ENCODE data around the gene OSBPL2. TPM values are rescaled to one million over a fixed set of nuclear protein-coding genes. Genes with fewer than 3 reads are reported as not detected.

The OSBPL2 gene
- total and polyA plus RNA-seq, 2 experiments from 2014 or later, result 22.2 to 27.9 TPM

GRCh38 chr20:62211769-62212288 is 26.5 kb upstream of the OSBPL2 start:
- DNase-seq, result no peak
- Histone ChIP-seq H3F3A (ENCODE audit: insufficient read depth) (no peaks in the 10 kb centered on the region), H3K79me2 (ENCODE audit: insufficient read depth) (no peaks in the 10 kb centered on the region), H3K9me2 (ENCODE audit: insufficient read depth) (no peaks in the 10 kb centered on the region), H3K9me3 (ENCODE audit: low read depth) (no peaks in the 10 kb centered on the region), H3K27ac (no peak overlapping the region), H3K36me3 (ENCODE audit: low read depth) (no peaks in the 10 kb centered on the region), H3K9ac (no peak overlapping the region), H3K4me1 (ENCODE audit: insufficient read depth) (no peaks in the 10 kb centered on the region), H3K4me3 (no peak overlapping the region), H3K27me3 (replicated peaks; ENCODE audit: insufficient read depth) (no peaks in the 10 kb centered on the region; the same call in 1 of the 2 replicates), H2AFZ (no peak overlapping the region), H4K20me1 (ENCODE audit: insufficient read depth) (no peaks in the 10 kb centered on the region), H3K4me2 (ENCODE audit: unreplicated experiment) (no peak overlapping the region)
- 35 to 37% methylated on average over 8 of the region's 9 CpGs for WGBS, 2 experiments (ENCODE audit: low coverage in 1 of 2, low lambda C conversion rate in 2 of 2, missing lambda C conversion rate in 2 of 2)
- in situ Hi-C loops (cut with MboI), result no loop called here
- no peak for TF ChIP-seq EZH2 (IDR thresholded peaks at IDR 0.05; ENCODE audit: insufficient read depth, poor library complexity, severe bottlenecking)
- TF ChIP-seq EZH2phosphoT487 (IDR thresholded peaks at IDR 0.05; ENCODE audit: insufficient read depth, low read depth), result no peak

GRCh38 chr20:62212299-62212698 is 26.0 kb upstream of the OSBPL2 start:
- no peak for TF ChIP-seq EZH2phosphoT487 (IDR thresholded peaks at IDR 0.05; ENCODE audit: insufficient read depth, low read depth)
- no peak for TF ChIP-seq EZH2 (IDR thresholded peaks at IDR 0.05; ENCODE audit: insufficient read depth, poor library complexity, severe bottlenecking)
- no peaks in the 10 kb centered on the region for H3F3A ChIP-seq (ENCODE audit: insufficient read depth)
- in situ Hi-C loops (cut with MboI), result no loop called here

DNA sequence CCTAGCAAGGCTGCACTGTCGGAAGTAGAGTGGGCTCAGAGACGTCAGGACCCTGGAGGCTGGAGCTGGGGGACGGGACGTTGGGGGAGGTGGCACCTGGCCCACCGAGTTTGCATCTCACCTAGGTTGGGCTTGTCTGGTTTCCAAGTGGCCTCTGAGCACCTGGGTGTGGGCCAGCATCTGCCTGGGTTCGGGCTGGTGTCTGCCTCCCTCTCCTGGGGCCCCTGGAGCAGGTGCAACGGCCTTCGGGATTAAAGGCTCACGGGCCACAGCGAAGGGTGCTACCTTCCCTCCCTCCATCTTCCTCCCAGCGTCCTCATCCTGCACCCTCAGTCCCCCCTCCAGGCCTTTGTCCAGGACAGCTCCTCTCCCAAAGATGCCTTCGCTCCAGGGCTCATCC is 24.3 kb upstream of the OSBPL2 start:
- H3F3A ChIP-seq (ENCODE audit: insufficient read depth), result no peaks in the 10 kb centered on the region
- H3K4me2 ChIP-seq (ENCODE audit: unreplicated experiment), result no peak overlapping the region
- no peak overlapping the region for H3K27ac ChIP-seq
- H2AFZ ChIP-seq, result no peak overlapping the region
- peaks cover 13% of the 10 kb centered on the region for H3K27me3 ChIP-seq (replicated peaks; ENCODE audit: insufficient read depth)
- H4K20me1 ChIP-seq (ENCODE audit: insufficient read depth), result no peaks in the 10 kb centered on the region
- no peaks in the 10 kb centered on the region for H3K9me3 ChIP-seq (ENCODE audit: low read depth)
- H3K4me3 ChIP-seq, result no peak overlapping the region
- WGBS, 2 experiments (ENCODE audit: low coverage in 1 of 2, low lambda C conversion rate in 2 of 2, missing lambda C conversion rate in 2 of 2), result 34 to 43% methylated on average over 11 to 12 of the region's 12 CpGs
- no peak overlapping the region for H3K9ac ChIP-seq
- no peaks in the 10 kb centered on the region for H3K79me2 ChIP-seq (ENCODE audit: insufficient read depth)
- DNase-seq, result no peak
- in situ Hi-C loops (cut with MboI), result no loop called here
- H3K9me2 ChIP-seq (ENCODE audit: insufficient read depth), result no peaks in the 10 kb centered on the region
- H3K36me3 ChIP-seq (ENCODE audit: low read depth), result no peaks in the 10 kb centered on the region
- no peaks in the 10 kb centered on the region for H3K4me1 ChIP-seq (ENCODE audit: insufficient read depth)
- TF ChIP-seq EZH2phosphoT487 (IDR thresholded peaks at IDR 0.05; ENCODE audit: insufficient read depth, low read depth) (no peak), EZH2 (IDR thresholded peaks at IDR 0.05; ENCODE audit: insufficient read depth, poor library complexity, severe bottlenecking) (no peak)

More at GRCh38 chr20:62212299-62212698, 26.0 kb upstream of the OSBPL2 start:
- Histone ChIP-seq H3K4me2 (ENCODE audit: unreplicated experiment) (no peak overlapping the region), H3K9ac (no peak overlapping the region), H3K9me3 (ENCODE audit: low read depth) (no peaks in the 10 kb centered on the region), H3K79me2 (ENCODE audit: insufficient read depth) (no peaks in the 10 kb centered on the region), H3K4me1 (ENCODE audit: insufficient read depth) (no peaks in the 10 kb centered on the region), H3K27me3 (replicated peaks; ENCODE audit: insufficient read depth) (no peaks in the 10 kb centered on the region; the same call in 1 of the 2 replicates), H2AFZ (no peak overlapping the region), H3K36me3 (ENCODE audit: low read depth) (no peaks in the 10 kb centered on the region), H3K4me3 (no peak overlapping the region), H3K9me2 (ENCODE audit: insufficient read depth) (no peaks in the 10 kb centered on the region), H3K27ac (no peak overlapping the region), H4K20me1 (ENCODE audit: insufficient read depth) (no peaks in the 10 kb centered on the region)
- DNase-seq, result no peak
- 19 to 24% methylated on average over 10 of the region's 10 CpGs for WGBS, 2 experiments (ENCODE audit: low coverage in 1 of 2, low lambda C conversion rate in 2 of 2, missing lambda C conversion rate in 2 of 2)

DNA sequence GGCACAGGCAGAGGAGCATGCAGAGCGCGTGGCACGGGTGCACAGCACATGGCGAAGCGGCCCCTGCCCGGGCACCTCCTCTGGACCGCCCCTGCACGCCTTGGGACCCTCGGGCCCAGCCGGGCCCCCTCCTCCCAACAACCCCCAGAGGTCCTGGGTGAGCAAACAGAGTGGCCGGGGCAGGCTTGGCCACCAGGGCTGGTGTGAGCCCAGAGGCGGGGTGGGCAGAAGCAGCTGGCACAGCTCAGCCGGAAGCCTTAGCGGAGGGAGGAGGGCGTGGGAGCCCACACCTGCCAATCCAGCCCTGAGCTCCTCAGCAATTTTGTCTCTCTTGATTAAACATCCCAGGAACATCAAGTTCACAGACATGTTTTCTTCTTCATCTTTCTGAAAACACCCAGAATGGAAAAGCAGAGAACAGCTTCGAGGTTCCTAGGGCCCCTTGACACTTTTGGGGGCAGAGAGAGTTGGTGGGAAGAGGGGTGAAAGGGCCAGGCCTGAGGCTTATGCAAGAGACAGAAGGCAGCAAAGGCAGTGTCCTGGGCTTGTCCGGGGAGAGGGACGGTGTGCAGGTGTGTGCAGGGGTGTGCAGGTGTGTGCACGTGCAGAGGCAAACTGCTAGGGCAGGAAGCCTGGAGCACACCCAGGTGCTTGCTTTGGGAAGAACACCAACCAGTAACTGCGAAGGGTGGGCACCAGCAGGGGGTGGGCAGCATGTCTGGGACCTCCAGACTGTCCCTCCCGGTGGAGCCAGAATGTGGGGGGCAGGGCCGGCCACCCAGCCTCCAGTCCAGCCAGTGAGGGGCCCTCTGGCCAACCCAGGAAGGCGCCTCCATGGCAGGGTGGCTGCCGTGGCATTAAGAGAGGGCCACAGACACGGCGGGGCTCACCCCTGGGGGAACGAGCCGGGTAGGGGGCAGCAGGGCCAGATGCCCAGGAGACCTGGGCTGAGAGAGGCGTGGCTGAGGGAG is 23.0 kb upstream of the OSBPL2 start:
- H3K9me3 ChIP-seq (ENCODE audit: low read depth), result no peaks in the 10 kb centered on the region
- in situ Hi-C loops (cut with MboI), result no loop called here
- H2AFZ ChIP-seq, result no peak overlapping the region
- peaks cover 16% of the 10 kb centered on the region for H3K27me3 ChIP-seq (replicated peaks; ENCODE audit: insufficient read depth)
- no peak overlapping the region for H3K4me3 ChIP-seq
- WGBS, 2 experiments (ENCODE audit: low coverage in 1 of 2, low lambda C conversion rate in 2 of 2, missing lambda C conversion rate in 2 of 2), result 69 to 71% methylated on average over 26 to 29 of the region's 29 CpGs
- H3K27ac ChIP-seq, result no peak overlapping the region
- TF ChIP-seq EZH2phosphoT487 (IDR thresholded peaks at IDR 0.05; ENCODE audit: insufficient read depth, low read depth) (no peak), EZH2 (IDR thresholded peaks at IDR 0.05; ENCODE audit: insufficient read depth, poor library complexity, severe bottlenecking) (no peak)
- H3K36me3 ChIP-seq (ENCODE audit: low read depth), result no peaks in the 10 kb centered on the region
- DNase-seq, result no peak
- no peaks in the 10 kb centered on the region for H3F3A ChIP-seq (ENCODE audit: insufficient read depth)
- no peaks in the 10 kb centered on the region for H3K4me1 ChIP-seq (ENCODE audit: insufficient read depth)
- no peaks in the 10 kb centered on the region for H3K9me2 ChIP-seq (ENCODE audit: insufficient read depth)
- H4K20me1 ChIP-seq (ENCODE audit: insufficient read depth), result no peaks in the 10 kb centered on the region
- H3K9ac ChIP-seq, result no peak overlapping the region
- H3K4me2 ChIP-seq (ENCODE audit: unreplicated experiment), result no peak overlapping the region
- no peaks in the 10 kb centered on the region for H3K79me2 ChIP-seq (ENCODE audit: insufficient read depth)
